Lower leg skin (tissue), 3 donors: ENCODE results near the gene TSC2.

Experiments
- CTCF ChIP-seq, 3 donors: fragments of 450-650 bp; IDR thresholded peaks; one replicate each; pipeline ENCODE4 v1.5.1; 2016; ENCODE audit warnings: antibody characterized with exemption in 3 of 3, mild to moderate bottlenecking in 3 of 3, moderate library complexity in 2 of 3
- POLR2A ChIP-seq, 2 donors: fragments of 450-650 bp; IDR thresholded peaks; one replicate each; pipeline ENCODE4 v1.6.1; 2016 to 2017; ENCODE audit warnings: antibody characterized with exemption in 2 of 2, mild to moderate bottlenecking in 1 of 2, moderate library complexity in 1 of 2

GRCh38 chr16:2066139-2066538 lies 18.4 kb downstream of the TSC2 start:
- TF ChIP-seq CTCF (IDR thresholded peaks at IDR 0.05) (no peak), POLR2A (IDR thresholded peaks at IDR 0.05) (no peak)
